Esophagus squamous epithelium (tissue), 4 donors: ENCODE measurements around the gene TERT.

Experiments used
- CTCF ChIP-seq, 6 experiments: fragments of 450-650 bp in 4 of 6; fragments of 200-600 bp in 2 of 6; sonication (generic) in 2 of 6; IDR thresholded peaks; one replicate each; pipeline ENCODE4 v1.5.1; 2016 to 2019; ENCODE audit warnings: antibody characterized with exemption in 6 of 6, mild to moderate bottlenecking in 4 of 6, moderate library complexity in 4 of 6
- POLR2A ChIP-seq, 4 donors: fragments of 450-650 bp; IDR thresholded peaks; one replicate each; pipeline ENCODE4 v1.6.1; 2017; ENCODE audit warnings: antibody characterized with exemption in 4 of 4, mild to moderate bottlenecking in 4 of 4, moderate library complexity in 3 of 4

DNA sequence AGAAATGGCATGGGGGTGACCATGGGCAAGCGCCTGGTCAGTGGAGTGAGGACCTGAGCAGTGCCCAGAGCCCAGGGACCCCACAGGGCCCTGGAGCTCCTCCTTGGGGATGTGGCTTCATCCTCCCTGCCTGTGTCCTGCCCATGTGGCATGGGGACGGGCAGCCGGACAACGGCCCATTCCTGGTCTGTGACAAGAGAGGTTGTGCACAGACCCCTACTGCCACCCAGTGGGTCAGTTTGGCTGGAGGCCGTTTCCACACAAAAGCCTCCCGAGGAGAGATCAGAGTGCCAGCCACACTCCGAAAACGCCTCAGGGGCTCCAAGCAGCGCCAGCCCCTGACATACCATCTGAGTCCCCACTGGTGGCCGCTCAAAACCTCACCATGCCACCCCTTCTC, 49.9 kb downstream of the TERT start:
- TF ChIP-seq CTCF (IDR thresholded peaks at IDR 0.05), result no peak
- no peak for TF ChIP-seq POLR2A (IDR thresholded peaks at IDR 0.05)
